ENCODE data around the gene JHY.
A peak's percentile ranks its signal among the peaks of the same experiment; 100 is the strongest.

JHY gene

GRCh38 chr11:122977470-122978298 lies 95.1 kb downstream of the JHY start:
- Histone ChIP-seq H3K27ac (ENCODE audit: low read length, poor library complexity, severe bottlenecking) (no peak overlapping the region), H3K18ac (ENCODE audit: low read depth in 1 of 2, low read length in 2 of 2) (no peak overlapping the region), H2BK12ac (ENCODE audit: low read length in 2 of 2) (no peak overlapping the region), H3K9me3 (ENCODE audit: control insufficient read depth, low read length) (no peaks in the 10 kb centered on the region), H3K79me1 (replicated peaks; ENCODE audit: low read length, poor library complexity, severe bottlenecking) (no peaks in the 10 kb centered on the region), H2BK5ac (ENCODE audit: low read depth, low read length, poor library complexity, severe bottlenecking) (no peak overlapping the region), H4K91ac (ENCODE audit: low read length) (no peak overlapping the region), H2BK15ac (ENCODE audit: low read depth, poor library complexity, severe bottlenecking) (no peak overlapping the region), H3K4ac (ENCODE audit: low read depth in 1 of 2, low read length in 2 of 2) (no peak overlapping the region), H3K14ac (ENCODE audit: low read length in 2 of 2) (no peak overlapping the region), H2AK5ac (ENCODE audit: low read length, severe bottlenecking) (no peak overlapping the region), H3K27me3 (ENCODE audit: control insufficient read depth in 1 of 2, insufficient read depth in 1 of 2, low read length in 2 of 2) (peaks cover 91 to 99% of the 10 kb centered on the region in 2 experiments), H4K8ac (ENCODE audit: low read length) (no peak overlapping the region), H3K4me2 (ENCODE audit: low read length, poor library complexity, severe bottlenecking) (peak overlapping the region; percentile 32), H3K4me3 (ENCODE audit: insufficient read depth in 1 of 2, low read depth in 1 of 2, low read length in 2 of 2) (peak overlapping the region; percentile 25 to 33), H3K4me1 (ENCODE audit: control insufficient read depth, insufficient read depth, low read depth, low read length) (peaks cover 15% of the 10 kb centered on the region), H2AFZ (ENCODE audit: low read depth, low read length) (no peak overlapping the region), H2BK120ac (ENCODE audit: low read depth, low read length) (no peak overlapping the region), H3K9ac (ENCODE audit: low read length) (no peak overlapping the region), H3K36me3 (ENCODE audit: control insufficient read depth in 1 of 2, insufficient read depth in 2 of 2, low read depth in 1 of 2, low read length in 2 of 2) (no peaks in the 10 kb centered on the region), H3K23ac (ENCODE audit: low read length in 2 of 2) (no peak overlapping the region)
- DNase-seq = no peak
- WGBS = 5% methylated on average over 50 of the region's 50 CpGs

- no peak overlapping the region for H3K18ac ChIP-seq (ENCODE audit: low read depth in 1 of 2, low read length in 2 of 2)
- H3K4ac ChIP-seq (ENCODE audit: low read depth in 1 of 2, low read length in 2 of 2) = no peak overlapping the region
- H3K9ac ChIP-seq (ENCODE audit: low read length) = no peak overlapping the region
- H2BK12ac ChIP-seq (ENCODE audit: low read length in 2 of 2) = no peak overlapping the region
- H3K14ac ChIP-seq (ENCODE audit: low read length in 2 of 2) = no peak overlapping the region
- H3K23ac ChIP-seq (ENCODE audit: low read length in 2 of 2) = no peak overlapping the region
- no peak overlapping the region for H2BK5ac ChIP-seq (ENCODE audit: low read depth, low read length, poor library complexity, severe bottlenecking)
- H4K8ac ChIP-seq (ENCODE audit: low read length) = no peak overlapping the region
- 14% methylated on average over 5 of the region's 7 CpGs for WGBS
- DNase-seq = no peak
- H2AFZ ChIP-seq (ENCODE audit: low read depth, low read length) = no peak overlapping the region
- no peaks in the 10 kb centered on the region for H3K9me3 ChIP-seq (ENCODE audit: control insufficient read depth, low read length)
- H3K27me3 ChIP-seq (ENCODE audit: control insufficient read depth in 1 of 2, insufficient read depth in 1 of 2, low read length in 2 of 2) = peaks cover 96 to 99% of the 10 kb centered on the region in 2 experiments
- H3K79me1 ChIP-seq (replicated peaks; ENCODE audit: low read length, poor library complexity, severe bottlenecking) = no peaks in the 10 kb centered on the region
- H3K36me3 ChIP-seq (ENCODE audit: control insufficient read depth in 1 of 2, insufficient read depth in 2 of 2, low read depth in 1 of 2, low read length in 2 of 2) = no peaks in the 10 kb centered on the region
- H3K4me1 ChIP-seq (ENCODE audit: control insufficient read depth, insufficient read depth, low read depth, low read length) = peaks cover 15% of the 10 kb centered on the region
- H3K4me3 ChIP-seq (ENCODE audit: insufficient read depth in 1 of 2, low read depth in 1 of 2, low read length in 2 of 2) = no peak overlapping the region
- H2AK5ac ChIP-seq (ENCODE audit: low read length, severe bottlenecking) = no peak overlapping the region
- no peak overlapping the region for H3K4me2 ChIP-seq (ENCODE audit: low read length, poor library complexity, severe bottlenecking)
- no peak overlapping the region for H3K27ac ChIP-seq (ENCODE audit: low read length, poor library complexity, severe bottlenecking)
- no peak overlapping the region for H2BK120ac ChIP-seq (ENCODE audit: low read depth, low read length)
- H2BK15ac ChIP-seq (ENCODE audit: low read depth, poor library complexity, severe bottlenecking) = no peak overlapping the region
- H4K91ac ChIP-seq (ENCODE audit: low read length) = no peak overlapping the region
These were observed 95.7 kb downstream of the JHY start for GRCh38 chr11:122978299-122978620.

GRCh38 chr11:122979103-122979814 lies 96.7 kb downstream of the JHY start:
- no peak overlapping the region for H3K4me3 ChIP-seq (ENCODE audit: insufficient read depth in 1 of 2, low read depth in 1 of 2, low read length in 2 of 2)
- no peak overlapping the region for H2AFZ ChIP-seq (ENCODE audit: low read depth, low read length)
- H3K79me1 ChIP-seq (replicated peaks; ENCODE audit: low read length, poor library complexity, severe bottlenecking) = no peaks in the 10 kb centered on the region
- H4K91ac ChIP-seq (ENCODE audit: low read length) = no peak overlapping the region
- H3K27me3 ChIP-seq (ENCODE audit: control insufficient read depth in 1 of 2, insufficient read depth in 1 of 2, low read length in 2 of 2) = peaks cover 96 to 99% of the 10 kb centered on the region in 2 experiments
- no peak overlapping the region for H2BK5ac ChIP-seq (ENCODE audit: low read depth, low read length, poor library complexity, severe bottlenecking)
- H2BK120ac ChIP-seq (ENCODE audit: low read depth, low read length) = no peak overlapping the region
- H3K23ac ChIP-seq (ENCODE audit: low read length in 2 of 2) = no peak overlapping the region
- no peak for DNase-seq
- no peak overlapping the region for H3K9ac ChIP-seq (ENCODE audit: low read length)
- H3K4ac ChIP-seq (ENCODE audit: low read depth in 1 of 2, low read length in 2 of 2) = no peak overlapping the region
- WGBS = 2% methylated on average over 39 of the region's 44 CpGs
- H3K36me3 ChIP-seq (ENCODE audit: control insufficient read depth in 1 of 2, insufficient read depth in 2 of 2, low read depth in 1 of 2, low read length in 2 of 2) = no peaks in the 10 kb centered on the region
- H3K27ac ChIP-seq (ENCODE audit: low read length, poor library complexity, severe bottlenecking) = no peak overlapping the region
- H3K4me1 ChIP-seq (ENCODE audit: control insufficient read depth, insufficient read depth, low read depth, low read length) = peaks cover 22% of the 10 kb centered on the region
- H3K9me3 ChIP-seq (ENCODE audit: control insufficient read depth, low read length) = no peaks in the 10 kb centered on the region
- no peak overlapping the region for H3K18ac ChIP-seq (ENCODE audit: low read depth in 1 of 2, low read length in 2 of 2)
- no peak overlapping the region for H3K4me2 ChIP-seq (ENCODE audit: low read length, poor library complexity, severe bottlenecking)
- no peak overlapping the region for H3K14ac ChIP-seq (ENCODE audit: low read length in 2 of 2)
- H4K8ac ChIP-seq (ENCODE audit: low read length) = no peak overlapping the region
- no peak overlapping the region for H2AK5ac ChIP-seq (ENCODE audit: low read length, severe bottlenecking)
- H2BK15ac ChIP-seq (ENCODE audit: low read depth, poor library complexity, severe bottlenecking) = no peak overlapping the region
- no peak overlapping the region for H2BK12ac ChIP-seq (ENCODE audit: low read length in 2 of 2)

- H3K4ac ChIP-seq (ENCODE audit: low read depth in 1 of 2, low read length in 2 of 2) = no peak overlapping the region
- H2BK120ac ChIP-seq (ENCODE audit: low read depth, low read length) = no peak overlapping the region
- DNase-seq = no peak
- no peak overlapping the region for H3K23ac ChIP-seq (ENCODE audit: low read length in 2 of 2)
- peaks cover 97 to 99% of the 10 kb centered on the region in 2 experiments for H3K27me3 ChIP-seq (ENCODE audit: control insufficient read depth in 1 of 2, insufficient read depth in 1 of 2, low read length in 2 of 2)
- no peak overlapping the region for H3K4me2 ChIP-seq (ENCODE audit: low read length, poor library complexity, severe bottlenecking)
- H4K8ac ChIP-seq (ENCODE audit: low read length) = no peak overlapping the region
- no peak overlapping the region for H2BK12ac ChIP-seq (ENCODE audit: low read length in 2 of 2)
- H3K18ac ChIP-seq (ENCODE audit: low read depth in 1 of 2, low read length in 2 of 2) = no peak overlapping the region
- no peak overlapping the region for H2AFZ ChIP-seq (ENCODE audit: low read depth, low read length)
- H3K79me1 ChIP-seq (replicated peaks; ENCODE audit: low read length, poor library complexity, severe bottlenecking) = no peaks in the 10 kb centered on the region
- H2BK5ac ChIP-seq (ENCODE audit: low read depth, low read length, poor library complexity, severe bottlenecking) = no peak overlapping the region
- no peak overlapping the region for H3K9ac ChIP-seq (ENCODE audit: low read length)
- no peaks in the 10 kb centered on the region for H3K36me3 ChIP-seq (ENCODE audit: control insufficient read depth in 1 of 2, insufficient read depth in 2 of 2, low read depth in 1 of 2, low read length in 2 of 2)
- H3K4me3 ChIP-seq (ENCODE audit: insufficient read depth in 1 of 2, low read depth in 1 of 2, low read length in 2 of 2) = no peak overlapping the region
- H2BK15ac ChIP-seq (ENCODE audit: low read depth, poor library complexity, severe bottlenecking) = no peak overlapping the region
- peaks cover 27% of the 10 kb centered on the region for H3K4me1 ChIP-seq (ENCODE audit: control insufficient read depth, insufficient read depth, low read depth, low read length)
- H4K91ac ChIP-seq (ENCODE audit: low read length) = no peak overlapping the region
- no peak overlapping the region for H3K27ac ChIP-seq (ENCODE audit: low read length, poor library complexity, severe bottlenecking)
- no peaks in the 10 kb centered on the region for H3K9me3 ChIP-seq (ENCODE audit: control insufficient read depth, low read length)
- WGBS = 13% methylated on average over 27 of the region's 27 CpGs
- H2AK5ac ChIP-seq (ENCODE audit: low read length, severe bottlenecking) = no peak overlapping the region
- H3K14ac ChIP-seq (ENCODE audit: low read length in 2 of 2) = no peak overlapping the region
These were observed 97.4 kb downstream of the JHY start for GRCh38 chr11:122979815-122980595.
